K562 (cell line): ENCODE measurements around the gene ATAD5. TPM values are rescaled to one million over a fixed set of nuclear protein-coding genes. Genes with fewer than 3 reads are reported as not detected.

Experiments
- ATAC-seq: fragments of 200-7000 bp; cut with Tn5 transposase; 3 replicates; pipeline ENCODE4 v1.9.1; 2020; ENCODE audit warnings: moderate library complexity
- BruUV-seq: library from RNA; stranded (reverse); fragments of 400-500 nt; replicated peaks from 2 replicates; lab custom pipeline; 2021; lab: Mats Ljungman, UMichigan
- CTCF ChIA-PET: fragments of 300-600 bp; formaldehyde crosslinking; extraction: SDS; loops from one replicate; lab custom pipeline; 2021; ENCODE audit warnings: low intra/inter-chr PET ratio; lab: Yijun Ruan, JAX
- POLR2A ChIA-PET: fragments of 300-600, 350-650 bp; sonication (Branson Sonifier 250); formaldehyde crosslinking; extraction: SDS; loops from one replicate; lab custom pipeline; 2021; ENCODE audit warnings: antibody characterized with exemption, inconsistent platforms; lab: Yijun Ruan, JAX
- DNase-seq, 4 experiments: peaks; one replicate each; pipeline versions ENCODE4 v3.0.0 to v3.0.0-alpha.2; 2011 to 2018; ENCODE audit warnings: low spot score in 3 of 4, mixed read lengths in 3 of 4; ENCODE audit errors: extremely low read depth in 1 of 4
- FAIRE-seq: peaks from 2 replicates; lab custom pipeline; 2011; peaks lifted over from hg19 to GRCh38; lab: Jason Lieb, UNC
- H2AFZ ChIP-seq: 2 replicates; pipeline ENCODE4 v1.6.0; 2011; ENCODE audit warnings: low read depth, low read length, control low read depth, inconsistent platforms
- H3K27ac ChIP-seq: fragments of 200-600 bp; 3 replicates; pipeline ENCODE4 v1.8.0; 2011; ENCODE audit warnings: low read depth, mild to moderate bottlenecking, control low read depth, inconsistent platforms, low read length, moderate library complexity, mixed read lengths; ENCODE audit errors: extremely low read depth
- H3K27me3 ChIP-seq, 2 experiments: fragments of 300-600 bp in 1 of 2; 2 replicates in 1 of 2; 3 replicates in 1 of 2; pipeline versions ENCODE4 v1.6.0 to v1.8.0; 2011; ENCODE audit warnings: inconsistent platforms in 2 of 2, low read length in 2 of 2, mild to moderate bottlenecking in 1 of 2, mixed read lengths in 1 of 2, moderate library complexity in 1 of 2; ENCODE audit not compliant: control insufficient read depth in 2 of 2, insufficient read depth in 2 of 2
- H3K36me3 ChIP-seq: fragments of 300-600 bp; 3 replicates; pipeline ENCODE4 v1.8.0; 2011; ENCODE audit warnings: mild to moderate bottlenecking, low read length, inconsistent platforms; ENCODE audit not compliant: control insufficient read depth, insufficient read depth
- H3K4me1 ChIP-seq, 2 experiments: fragments of 200-600 bp in 1 of 2; replicated peaks in 1 of 2; 2 replicates in 1 of 2; 3 replicates in 1 of 2; pipeline versions ENCODE4 v1.5.1 to v1.8.0; 2011; ENCODE audit warnings: inconsistent platforms in 2 of 2, low read length in 2 of 2, mild to moderate bottlenecking in 1 of 2, mixed read lengths in 1 of 2, moderate library complexity in 1 of 2; ENCODE audit not compliant: control insufficient read depth in 2 of 2, insufficient read depth in 2 of 2
- H3K4me2 ChIP-seq: 2 replicates; pipeline ENCODE4 v1.6.1; 2011; ENCODE audit warnings: low read length, control low read depth, inconsistent platforms, mixed read lengths; ENCODE audit not compliant: insufficient read depth
- H3K4me3 ChIP-seq: fragments of 200-600 bp; sonication (generic), shearing (Covaris generic); 2 replicates; pipeline ENCODE4 v1.5.1; 2016; ENCODE audit warnings: control low read depth, inconsistent platforms
- H3K79me2 ChIP-seq: fragments of 200-600 bp; 3 replicates; pipeline ENCODE4 v1.8.0; 2011; ENCODE audit warnings: low read length, inconsistent platforms; ENCODE audit not compliant: control insufficient read depth, insufficient read depth
- H3K9ac ChIP-seq, 2 experiments: 2 replicates each; pipeline versions ENCODE4 v1.6.0 to v1.6.1; 2011; ENCODE audit warnings: low read depth in 2 of 2, low read length in 2 of 2, control low read depth in 1 of 2, inconsistent platforms in 1 of 2, mild to moderate bottlenecking in 1 of 2, mixed read lengths in 1 of 2; ENCODE audit not compliant: insufficient read depth in 1 of 2
- H3K9me1 ChIP-seq: one replicate; pipeline ENCODE4 v1.6.0; 2011; ENCODE audit warnings: inconsistent platforms, mild to moderate bottlenecking, low read length, moderate library complexity; ENCODE audit not compliant: control insufficient read depth, insufficient read depth
- H3K9me3 ChIP-seq: replicated peaks from 2 replicates; pipeline ENCODE4 v1.5.1; 2011; ENCODE audit warnings: low read depth, low read length, inconsistent platforms; ENCODE audit not compliant: control insufficient read depth, insufficient read depth
- H4K20me1 ChIP-seq: replicated peaks from 2 replicates; pipeline ENCODE4 v1.6.1; 2011; ENCODE audit warnings: low read length, inconsistent platforms, mixed read lengths; ENCODE audit not compliant: control insufficient read depth, insufficient read depth
- ARHGAP35 ChIP-seq: fragments of 450-650 bp; IDR thresholded peaks from 2 replicates; pipeline ENCODE4 v1.6.1; 2018; ENCODE audit not compliant: partially characterized antibody
- BDP1 ChIP-seq: IDR thresholded peaks from 3 replicates; pipeline ENCODE4 v1.6.1; 2011; ENCODE audit not compliant: insufficient read length, insufficient read depth
- DACH1 ChIP-seq: fragments of 450-650 bp; IDR thresholded peaks from 2 replicates; pipeline ENCODE4 v1.6.1; 2018; ENCODE audit not compliant: partially characterized antibody
- E2F8 ChIP-seq: fragments of 450-650 bp; IDR thresholded peaks from 2 replicates; pipeline ENCODE4 v1.7.1; 2018; ENCODE audit warnings: mild to moderate bottlenecking, low read depth; ENCODE audit not compliant: partially characterized antibody
- ELK1 ChIP-seq: sonication (generic); formaldehyde crosslinking; IDR thresholded peaks from 2 replicates; pipeline ENCODE4 v1.8.1; 2022; ENCODE audit warnings: missing genetic modification reagents
- ESRRA ChIP-seq: fragments of 450-650 bp; IDR thresholded peaks from 2 replicates; pipeline ENCODE4 v1.6.1; 2014; ENCODE audit warnings: low read depth, mild to moderate bottlenecking, moderate library complexity, borderline replicate concordance
- ETS2 ChIP-seq: IDR thresholded peaks from 2 replicates; pipeline ENCODE4 v1.6.1; 2016; ENCODE audit warnings: borderline replicate concordance, missing genetic modification characterization, mild to moderate bottlenecking, moderate library complexity, missing compliant biosample characterization; ENCODE audit not compliant: poor library complexity, severe bottlenecking
- HNRNPUL1 ChIP-seq: fragments of 200-400 bp; formaldehyde crosslinking; IDR thresholded peaks from 2 replicates; pipeline ENCODE4 v1.6.1; 2017; ENCODE audit warnings: low read length
- MECOM ChIP-seq: fragments of 250-450 bp; sonication (Bioruptor Pico); IDR thresholded peaks from 2 replicates; pipeline ENCODE4 v1.8.0; 2022; ENCODE audit warnings: inconsistent platforms
- NKRF ChIP-seq: fragments of 450-650 bp; IDR thresholded peaks from 2 replicates; pipeline ENCODE4 v1.6.1; 2016; ENCODE audit warnings: borderline replicate concordance
- POLR2A ChIP-seq: fragments of 450-650 bp; conservative IDR thresholded peaks from 2 replicates; pipeline ENCODE4 v1.6.1; 2016
- POLR2B ChIP-seq: fragments of 450-650 bp; IDR thresholded peaks from 2 replicates; pipeline ENCODE4 v1.6.1; 2018; ENCODE audit warnings: low read depth; ENCODE audit not compliant: partially characterized antibody
- RBM25 ChIP-seq: fragments of 200-400 bp; formaldehyde crosslinking; IDR thresholded peaks from 2 replicates; pipeline ENCODE4 v1.6.1; 2018; ENCODE audit warnings: low read length, low read depth, moderate library complexity; ENCODE audit not compliant: severe bottlenecking
- ZFP36 ChIP-seq: fragments of 150-350 bp; IDR thresholded peaks from 2 replicates; pipeline ENCODE4 v1.6.1; 2018; ENCODE audit warnings: low read length, low read depth; ENCODE audit not compliant: partially characterized antibody
- ZNF695 ChIP-seq: fragments of 450-650 bp; formaldehyde crosslinking; IDR thresholded peaks from 2 replicates; pipeline ENCODE4 v1.4.0; 2020; ENCODE audit warnings: mild to moderate bottlenecking, moderate library complexity
- ZNF76 ChIP-seq: fragments of 250-450 bp; sonication (Bioruptor Pico); IDR thresholded peaks from 2 replicates; pipeline ENCODE4 v1.4.0; 2020; ENCODE audit warnings: mild to moderate bottlenecking, moderate library complexity, borderline replicate concordance
- WGBS: fragments of 100-300 bp; shearing (Covaris generic); methylation state at CpG from one replicate; pipeline ENCODE4 v1.1.6; 2016; ENCODE audit warnings: low coverage, mixed read lengths; ENCODE audit not compliant: insufficient coverage; ENCODE audit errors: missing lambda C conversion rate; 5-methylcytosine and 5-hydroxymethylcytosine counted together
- in situ Hi-C: fragments of 300-500 bp; cut with MboI; formaldehyde crosslinking; loops from 4 replicates; pipeline ENCODE4 v1.15.0; 2018; ENCODE audit warnings: inconsistent platforms, mixed read lengths
- intact Hi-C: fragments of 100-400 bp; cut with micrococcal nuclease; formaldehyde crosslinking; loops from 2 replicates; pipeline ENCODE4 v1.14.2; 2022
- polyA plus RNA-seq, 8 experiments: library from polyadenylated mRNA; depleted of rRNA in 4 of 8; stranded (reverse) in 5 of 8; unstranded in 3 of 8; fragments of >200 nt; fragmentation: Nextera tagmentation in 2 of 8; fragmentation: Illumina TruSeq in 1 of 8; extraction: Ambion mirVana in 2 of 8; extraction: Trizol in 1 of 8; gene quantifications; 2 replicates each; pipeline versions ENCODE4 v1.2.1 to v1.2.3, GENCODE V29; 2011 to 2014; ENCODE audit warnings: inconsistent platforms in 1 of 8, missing spikeins in 1 of 8
- total RNA-seq, 7 experiments: library from RNA; depleted of rRNA in 6 of 7; stranded (reverse); fragments of >200 nt in 6 of 7; fragmentation: Illumina TruSeq in 2 of 7; extraction: Trizol in 2 of 7; gene quantifications; 2 replicates each; pipeline versions ENCODE4 v1.2.1 to v1.2.3, GENCODE V29; 2011 to 2021; ENCODE audit warnings: low replicate concordance in 1 of 7

The ATAD5 gene
- total and polyA plus RNA-seq, 9 of the 15 experiments (the other 6 are each of a cell fraction or from before 2014, with no cell fraction given) = 4.6 to 25.6 (median 19.5) TPM

- H3K4me3 ChIP-seq = no peak within 1 kb of the TSS
- in situ Hi-C loops = no loop called here
These were observed 89.9 kb downstream of the ATAD5 start, which contains the start of gene ADAP2 for GRCh38 chr17:30921544-30922196. ADAP2 (plus strand) TSS chr17:30921945; CDS start chr17:30922015, 70 bp downstream.

More at GRCh38 chr17:30921544-30922196, 89.9 kb downstream of the ATAD5 start, which contains the start of gene ADAP2:
- DNase-seq = peak; percentile 22 to 72 (median 52)
- H3K9me3 ChIP-seq = no peaks in the 10 kb centered on the region
- no peaks in the 10 kb centered on the region; the same call in 1 of the 2 replicates for H4K20me1 ChIP-seq
- no peak within 1 kb of the TSS for H3K27ac ChIP-seq
- no peaks in the 10 kb centered on the region for H3K36me3 ChIP-seq
- intact Hi-C loops = no loop called here
- no peak within 1 kb of the TSS for H3K4me2 ChIP-seq
- BruUV-seq = no TSS peak
- H3K9me1 ChIP-seq = no peaks in the 10 kb centered on the region
- ChIA-PET POLR2A (no interaction called here), CTCF (interaction anchor here (0.5 kb wide), 1 partner anchor 23 kb away, joined by 3 read pairs; no protein-coding TSS in a partner anchor)
- peaks cover 0 to 13% of the 10 kb centered on the region in 2 experiments; a peak in 2 of 5 replicates for H3K4me1 ChIP-seq
- H3K9ac ChIP-seq = no peak within 1 kb of the TSS; a peak in 1 of 4 replicates
- TF ChIP-seq ETS2 (no peak), NKRF (no peak), ELK1 (no peak), DACH1 (no peak), ESRRA (peak; percentile 70; the same call in 1 of the 2 replicates), BDP1 (no peak), RBM25 (peak; percentile 4), ZNF76 (CRISPR knock-in tag) (no peak), POLR2B (no peak), ZFP36 (peak; percentile 74), HNRNPUL1 (no peak), ZNF695 (CRISPR knock-in tag) (no peak), POLR2A (no peak), ARHGAP35 (no peak), E2F8 (no peak), MECOM (CRISPR knock-in tag) (no peak)
- TF ChIP-seq, all 486 proteins: peak for 3
- peak; percentile 78 for ATAC-seq
- WGBS = 7% methylated on average over 16 of the region's 60 CpGs
- Histone ChIP-seq H3K27me3 (peaks cover 20 to 48% of the 10 kb centered on the region in 2 experiments; a peak in 4 of 5 replicates), H2AFZ (no peak within 1 kb of the TSS; the same call in 1 of the 2 replicates), H3K79me2 (no peaks in the 10 kb centered on the region)
- FAIRE-seq = no peak
